ENCODE measurements around the gene CCDC102B.

DNA sequence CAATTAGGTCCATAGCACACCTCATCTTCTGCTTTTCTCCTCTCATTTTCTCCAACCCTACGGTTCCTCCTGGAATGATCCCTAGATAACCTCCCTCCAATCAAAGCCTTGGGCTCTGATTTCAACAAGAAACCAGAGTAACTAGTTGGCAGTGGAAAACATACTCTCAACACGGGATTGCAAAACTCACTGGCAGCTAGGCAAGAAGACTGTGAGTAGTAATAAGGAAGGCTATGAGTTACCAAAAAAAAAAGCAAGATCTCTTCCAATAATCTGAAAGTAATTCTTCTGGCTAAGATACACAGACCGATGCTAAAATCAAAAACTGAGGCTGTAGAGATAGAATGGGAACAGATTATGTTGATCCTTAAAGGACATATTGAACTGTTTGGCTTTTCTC lies 28.4 kb upstream of the CCDC102B start:
- TF ChIP-seq ELF4 (CRISPR knock-in tag; IDR thresholded peaks at IDR 0.05; ENCODE audit: low read depth): no peak
- TF ChIP-seq, protein P1, sequence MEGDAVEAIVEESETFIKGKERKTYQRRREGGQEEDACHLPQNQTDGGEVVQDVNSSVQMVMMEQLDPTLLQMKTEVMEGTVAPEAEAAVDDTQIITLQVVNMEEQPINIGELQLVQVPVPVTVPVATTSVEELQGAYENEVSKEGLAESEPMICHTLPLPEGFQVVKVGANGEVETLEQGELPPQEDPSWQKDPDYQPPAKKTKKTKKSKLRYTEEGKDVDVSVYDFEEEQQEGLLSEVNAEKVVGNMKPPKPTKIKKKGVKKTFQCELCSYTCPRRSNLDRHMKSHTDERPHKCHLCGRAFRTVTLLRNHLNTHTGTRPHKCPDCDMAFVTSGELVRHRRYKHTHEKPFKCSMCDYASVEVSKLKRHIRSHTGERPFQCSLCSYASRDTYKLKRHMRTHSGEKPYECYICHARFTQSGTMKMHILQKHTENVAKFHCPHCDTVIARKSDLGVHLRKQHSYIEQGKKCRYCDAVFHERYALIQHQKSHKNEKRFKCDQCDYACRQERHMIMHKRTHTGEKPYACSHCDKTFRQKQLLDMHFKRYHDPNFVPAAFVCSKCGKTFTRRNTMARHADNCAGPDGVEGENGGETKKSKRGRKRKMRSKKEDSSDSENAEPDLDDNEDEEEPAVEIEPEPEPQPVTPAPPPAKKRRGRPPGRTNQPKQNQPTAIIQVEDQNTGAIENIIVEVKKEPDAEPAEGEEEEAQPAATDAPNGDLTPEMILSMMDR (IDR thresholded peaks at IDR 0.05): no peak
- TF ChIP-seq TEAD4 (CRISPR knock-in tag; IDR thresholded peaks at IDR 0.05): no peak
- TF ChIP-seq, protein P2, sequence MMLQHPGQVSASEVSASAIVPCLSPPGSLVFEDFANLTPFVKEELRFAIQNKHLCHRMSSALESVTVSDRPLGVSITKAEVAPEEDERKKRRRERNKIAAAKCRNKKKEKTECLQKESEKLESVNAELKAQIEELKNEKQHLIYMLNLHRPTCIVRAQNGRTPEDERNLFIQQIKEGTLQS (CRISPR knock-in tag; conservative IDR thresholded peaks at IDR 0.05): no peak
- TF ChIP-seq, protein P3, sequence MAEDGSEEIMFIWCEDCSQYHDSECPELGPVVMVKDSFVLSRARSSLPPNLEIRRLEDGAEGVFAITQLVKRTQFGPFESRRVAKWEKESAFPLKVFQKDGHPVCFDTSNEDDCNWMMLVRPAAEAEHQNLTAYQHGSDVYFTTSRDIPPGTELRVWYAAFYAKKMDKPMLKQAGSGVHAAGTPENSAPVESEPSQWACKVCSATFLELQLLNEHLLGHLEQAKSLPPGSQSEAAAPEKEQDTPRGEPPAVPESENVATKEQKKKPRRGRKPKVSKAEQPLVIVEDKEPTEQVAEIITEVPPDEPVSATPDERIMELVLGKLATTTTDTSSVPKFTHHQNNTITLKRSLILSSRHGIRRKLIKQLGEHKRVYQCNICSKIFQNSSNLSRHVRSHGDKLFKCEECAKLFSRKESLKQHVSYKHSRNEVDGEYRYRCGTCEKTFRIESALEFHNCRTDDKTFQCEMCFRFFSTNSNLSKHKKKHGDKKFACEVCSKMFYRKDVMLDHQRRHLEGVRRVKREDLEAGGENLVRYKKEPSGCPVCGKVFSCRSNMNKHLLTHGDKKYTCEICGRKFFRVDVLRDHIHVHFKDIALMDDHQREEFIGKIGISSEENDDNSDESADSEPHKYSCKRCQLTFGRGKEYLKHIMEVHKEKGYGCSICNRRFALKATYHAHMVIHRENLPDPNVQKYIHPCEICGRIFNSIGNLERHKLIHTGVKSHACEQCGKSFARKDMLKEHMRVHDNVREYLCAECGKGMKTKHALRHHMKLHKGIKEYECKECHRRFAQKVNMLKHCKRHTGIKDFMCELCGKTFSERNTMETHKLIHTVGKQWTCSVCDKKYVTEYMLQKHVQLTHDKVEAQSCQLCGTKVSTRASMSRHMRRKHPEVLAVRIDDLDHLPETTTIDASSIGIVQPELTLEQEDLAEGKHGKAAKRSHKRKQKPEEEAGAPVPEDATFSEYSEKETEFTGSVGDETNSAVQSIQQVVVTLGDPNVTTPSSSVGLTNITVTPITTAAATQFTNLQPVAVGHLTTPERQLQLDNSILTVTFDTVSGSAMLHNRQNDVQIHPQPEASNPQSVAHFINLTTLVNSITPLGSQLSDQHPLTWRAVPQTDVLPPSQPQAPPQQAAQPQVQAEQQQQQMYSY (CRISPR knock-in tag; IDR thresholded peaks at IDR 0.05): no peak
- TF ChIP-seq HMGXB4 (CRISPR knock-in tag; IDR thresholded peaks at IDR 0.05): no peak
- TF ChIP-seq ZBTB43 (CRISPR knock-in tag; IDR thresholded peaks at IDR 0.05): no peak
- TF ChIP-seq ZBTB21 (CRISPR knock-in tag; IDR thresholded peaks at IDR 0.05; ENCODE audit: borderline replicate concordance): no peak
- TF ChIP-seq ARID4B (CRISPR knock-in tag; IDR thresholded peaks at IDR 0.05; ENCODE audit: borderline replicate concordance): no peak
- TF ChIP-seq ESRRA (CRISPR knock-in tag; IDR thresholded peaks at IDR 0.05; ENCODE audit: borderline replicate concordance): no peak

Data from WTC11 (cell line).